ENCODE results near the gene PPP4R1. TPM values are rescaled to one million over a fixed set of nuclear protein-coding genes. Genes with fewer than 3 reads are reported as not detected.

Gene PPP4R1
- total RNA-seq, 1 donor from 2014 or later = 108 TPM

- Mint-ChIP-seq H3K27ac (ENCODE audit: unreplicated experiment) (no peak overlapping the region), H3K4me3 (ENCODE audit: unreplicated experiment) (no peak overlapping the region), H3K27me3 (ENCODE audit: low read depth) (no peaks in the 10 kb centered on the region), H3K9me3 (ENCODE audit: low read depth) (no peaks in the 10 kb centered on the region), H3K4me1 (ENCODE audit: low read depth) (peaks cover 2% of the 10 kb centered on the region), H3K36me3 (ENCODE audit: low read depth) (peaks cover 27% of the 10 kb centered on the region)
- no peak for DNase-seq (ENCODE audit: low spot score)
- no peak for TF ChIP-seq CTCF (IDR thresholded peaks at IDR 0.05)
Measured at GRCh38 chr18:9545029-9545428, 69.3 kb downstream of the PPP4R1 start.

- peak; percentile 76 for DNase-seq (ENCODE audit: low spot score)
- H3K4me3 Mint-ChIP-seq (ENCODE audit: unreplicated experiment) = no peak overlapping the region
- H3K27me3 Mint-ChIP-seq (ENCODE audit: low read depth) = no peaks in the 10 kb centered on the region
- TF ChIP-seq CTCF (IDR thresholded peaks at IDR 0.05) = no peak
- H3K4me1 Mint-ChIP-seq (ENCODE audit: low read depth) = peaks cover 7% of the 10 kb centered on the region
- H3K36me3 Mint-ChIP-seq (ENCODE audit: low read depth) = peaks cover 17% of the 10 kb centered on the region
- peak overlapping the region; percentile 51 for H3K27ac Mint-ChIP-seq (ENCODE audit: unreplicated experiment)
- no peaks in the 10 kb centered on the region for H3K9me3 Mint-ChIP-seq (ENCODE audit: low read depth)
Measured at GRCh38 chr18:9542924-9543323, 71.4 kb downstream of the PPP4R1 start.

GRCh38 chr18:9539938-9540337 is 74.4 kb downstream of the PPP4R1 start:
- peaks cover 32% of the 10 kb centered on the region for H3K4me1 Mint-ChIP-seq (ENCODE audit: low read depth)
- TF ChIP-seq CTCF (IDR thresholded peaks at IDR 0.05) = no peak
- no peak for DNase-seq (ENCODE audit: low spot score)
- H3K9me3 Mint-ChIP-seq (ENCODE audit: low read depth) = no peaks in the 10 kb centered on the region
- H3K27me3 Mint-ChIP-seq (ENCODE audit: low read depth) = no peaks in the 10 kb centered on the region
- no peak overlapping the region for H3K4me3 Mint-ChIP-seq (ENCODE audit: unreplicated experiment)
- peaks cover 7% of the 10 kb centered on the region for H3K36me3 Mint-ChIP-seq (ENCODE audit: low read depth)
- no peak overlapping the region for H3K27ac Mint-ChIP-seq (ENCODE audit: unreplicated experiment)

GRCh38 chr18:9539283-9539682 is 75.1 kb downstream of the PPP4R1 start:
- no peak for TF ChIP-seq CTCF (IDR thresholded peaks at IDR 0.05)
- H3K36me3 Mint-ChIP-seq (ENCODE audit: low read depth) = peaks cover 8% of the 10 kb centered on the region
- no peak overlapping the region for H3K27ac Mint-ChIP-seq (ENCODE audit: unreplicated experiment)
- no peak for DNase-seq (ENCODE audit: low spot score)
- H3K4me1 Mint-ChIP-seq (ENCODE audit: low read depth) = peaks cover 33% of the 10 kb centered on the region
- no peaks in the 10 kb centered on the region for H3K9me3 Mint-ChIP-seq (ENCODE audit: low read depth)
- H3K27me3 Mint-ChIP-seq (ENCODE audit: low read depth) = no peaks in the 10 kb centered on the region
- H3K4me3 Mint-ChIP-seq (ENCODE audit: unreplicated experiment) = no peak overlapping the region

- Mint-ChIP-seq H3K36me3 (ENCODE audit: low read depth) (peaks cover 11% of the 10 kb centered on the region), H3K4me1 (ENCODE audit: low read depth) (peaks cover 32% of the 10 kb centered on the region), H3K9me3 (ENCODE audit: low read depth) (no peaks in the 10 kb centered on the region), H3K27ac (ENCODE audit: unreplicated experiment) (no peak overlapping the region), H3K4me3 (ENCODE audit: unreplicated experiment) (no peak overlapping the region), H3K27me3 (ENCODE audit: low read depth) (no peaks in the 10 kb centered on the region)
- TF ChIP-seq CTCF (IDR thresholded peaks at IDR 0.05) = no peak
- no peak for DNase-seq (ENCODE audit: low spot score)
Measured at GRCh38 chr18:9537677-9538076, 76.7 kb downstream of the PPP4R1 start.

Measured in chondrocyte (in vitro differentiated cells).